Brain microvascular endothelial cell (primary cell): ENCODE results near the gene ANO6.

Experiments used
- DNase-seq: peaks from one replicate; pipeline ENCODE4 v3.0.0-alpha.2; 2020
- H3K27ac ChIP-seq: fragments of 250-450 bp; sonication (Bioruptor Pico); 2 replicates; pipeline ENCODE4 v1.5.1; 2020; ENCODE audit warnings: mild to moderate bottlenecking, moderate library complexity
- H3K27me3 ChIP-seq: fragments of 250-450 bp; sonication (Bioruptor Pico); replicated peaks from 2 replicates; pipeline ENCODE4 v1.5.1; 2020; ENCODE audit warnings: mild to moderate bottlenecking
- H3K36me3 ChIP-seq: fragments of 250-450 bp; sonication (Bioruptor Pico); replicated peaks from 2 replicates; pipeline ENCODE4 v1.5.1; 2020; ENCODE audit warnings: mild to moderate bottlenecking
- H3K4me3 ChIP-seq: 2 replicates; pipeline ENCODE4 v1.5.1; 2011; ENCODE audit warnings: low read depth, mild to moderate bottlenecking, control low read depth, low read length, moderate library complexity
- in situ Hi-C: cut with HindIII; loops from 2 replicates; pipeline ENCODE4 v1.10.0; 2017; ENCODE audit warnings: low sequenced_read_pairs, low pct_ligation_motif_present
- TF ChIP-seq, protein P1 (sequence below): IDR thresholded peaks from 2 replicates; pipeline ENCODE4 v1.5.1; 2011; ENCODE audit warnings: low read depth, mild to moderate bottlenecking, moderate library complexity, low read length, control low read depth, inconsistent platforms; ENCODE audit errors: missing control alignments

Gene ANO6

GRCh38 chr12:45409966-45410365 lies 194.1 kb downstream of the ANO6 start:
- TF ChIP-seq, protein P1, sequence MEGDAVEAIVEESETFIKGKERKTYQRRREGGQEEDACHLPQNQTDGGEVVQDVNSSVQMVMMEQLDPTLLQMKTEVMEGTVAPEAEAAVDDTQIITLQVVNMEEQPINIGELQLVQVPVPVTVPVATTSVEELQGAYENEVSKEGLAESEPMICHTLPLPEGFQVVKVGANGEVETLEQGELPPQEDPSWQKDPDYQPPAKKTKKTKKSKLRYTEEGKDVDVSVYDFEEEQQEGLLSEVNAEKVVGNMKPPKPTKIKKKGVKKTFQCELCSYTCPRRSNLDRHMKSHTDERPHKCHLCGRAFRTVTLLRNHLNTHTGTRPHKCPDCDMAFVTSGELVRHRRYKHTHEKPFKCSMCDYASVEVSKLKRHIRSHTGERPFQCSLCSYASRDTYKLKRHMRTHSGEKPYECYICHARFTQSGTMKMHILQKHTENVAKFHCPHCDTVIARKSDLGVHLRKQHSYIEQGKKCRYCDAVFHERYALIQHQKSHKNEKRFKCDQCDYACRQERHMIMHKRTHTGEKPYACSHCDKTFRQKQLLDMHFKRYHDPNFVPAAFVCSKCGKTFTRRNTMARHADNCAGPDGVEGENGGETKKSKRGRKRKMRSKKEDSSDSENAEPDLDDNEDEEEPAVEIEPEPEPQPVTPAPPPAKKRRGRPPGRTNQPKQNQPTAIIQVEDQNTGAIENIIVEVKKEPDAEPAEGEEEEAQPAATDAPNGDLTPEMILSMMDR = no peak
- no peak for DNase-seq
- no peak overlapping the region for H3K4me3 ChIP-seq
- H3K36me3 ChIP-seq = peaks cover 39% of the 10 kb centered on the region
- no peak overlapping the region for H3K27ac ChIP-seq
- in situ Hi-C loops = no loop called here
- no peaks in the 10 kb centered on the region for H3K27me3 ChIP-seq

DNA sequence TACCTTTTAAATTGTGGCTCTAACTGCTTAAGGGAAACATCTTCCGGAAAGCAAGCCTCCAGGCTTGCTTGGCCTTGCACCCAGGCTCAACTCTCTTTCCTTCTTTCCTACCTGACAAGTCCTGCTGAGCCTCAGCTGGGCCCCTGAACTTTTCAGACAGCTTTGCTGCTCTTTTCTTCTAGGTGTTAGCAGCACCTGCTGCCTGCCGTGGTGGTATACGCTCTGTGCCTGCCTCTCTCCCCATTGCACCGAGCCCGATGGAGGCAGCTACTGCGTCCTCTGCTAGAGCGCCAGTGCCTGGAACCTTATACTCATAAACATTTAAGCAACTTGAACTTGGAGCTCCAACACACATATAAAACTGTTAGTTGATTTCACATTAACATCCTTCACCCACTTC lies 195.7 kb downstream of the ANO6 start:
- no peak overlapping the region for H3K27ac ChIP-seq
- H3K36me3 ChIP-seq = peaks cover 38% of the 10 kb centered on the region
- H3K27me3 ChIP-seq = no peaks in the 10 kb centered on the region
- in situ Hi-C loops = no loop called here
- TF ChIP-seq, protein P1 = no peak
- DNase-seq = no peak
- no peak overlapping the region for H3K4me3 ChIP-seq

- DNase-seq = peak; percentile 99
- peak overlapping the region; percentile 85 for H3K27ac ChIP-seq
- in situ Hi-C loops = no loop called here
- no peak overlapping the region for H3K4me3 ChIP-seq
- H3K36me3 ChIP-seq = peaks cover 32% of the 10 kb centered on the region
- TF ChIP-seq, protein P1 = no peak
- H3K27me3 ChIP-seq = no peaks in the 10 kb centered on the region
These were observed 199.5 kb downstream of the ANO6 start for GRCh38 chr12:45415393-45415817.

GRCh38 chr12:45416126-45416525 lies 200.2 kb downstream of the ANO6 start:
- DNase-seq = no peak
- peaks cover 31% of the 10 kb centered on the region for H3K36me3 ChIP-seq
- peak overlapping the region; percentile 85 for H3K27ac ChIP-seq
- TF ChIP-seq, protein P1 = no peak
- in situ Hi-C loops = no loop called here
- H3K4me3 ChIP-seq = no peak overlapping the region
- H3K27me3 ChIP-seq = no peaks in the 10 kb centered on the region

- in situ Hi-C loops = no loop called here
- DNase-seq = no peak
- Histone ChIP-seq H3K27me3 (no peaks in the 10 kb centered on the region), H3K4me3 (no peak overlapping the region), H3K36me3 (peaks cover 26% of the 10 kb centered on the region), H3K27ac (no peak overlapping the region)
- TF ChIP-seq, protein P1 = no peak
These were observed 202.6 kb downstream of the ANO6 start for GRCh38 chr12:45418520-45418919.

DNA sequence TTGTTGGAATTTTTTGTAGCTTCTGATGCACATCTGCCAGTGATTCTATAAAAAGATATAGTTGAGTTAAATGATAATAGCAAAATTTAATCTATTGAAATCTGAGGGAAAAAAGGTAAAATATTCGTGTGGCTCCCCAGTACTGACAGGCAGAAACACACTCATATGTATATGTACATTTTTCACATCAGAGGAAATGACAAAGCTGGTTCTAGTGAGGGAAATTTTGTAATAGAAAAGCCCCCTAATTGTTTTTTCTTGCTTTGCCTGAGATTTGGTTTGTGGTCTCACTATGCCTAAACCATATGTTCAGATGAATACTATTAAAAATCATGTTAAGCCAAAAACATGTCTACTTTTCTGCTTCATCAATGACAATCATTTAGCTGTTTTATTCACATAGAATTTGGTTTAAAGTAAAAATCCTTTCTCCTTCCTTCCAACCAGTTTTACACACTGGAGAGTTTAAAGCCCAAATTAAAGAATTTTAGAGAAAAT lies 203.5 kb downstream of the ANO6 start:
- H3K4me3 ChIP-seq = no peak overlapping the region
- no peaks in the 10 kb centered on the region for H3K27me3 ChIP-seq
- H3K36me3 ChIP-seq = peaks cover 29% of the 10 kb centered on the region
- DNase-seq = no peak
- no peak overlapping the region for H3K27ac ChIP-seq
- TF ChIP-seq, protein P1 = no peak
- in situ Hi-C loops = no loop called here
